Natural killer cell (primary cell): Measurements from ENCODE around the gene ZNF639. TPM values are rescaled to one million over a fixed set of nuclear protein-coding genes. Genes with fewer than 3 reads are reported as not detected.

Experiments used
- ATAC-seq, 3 donors: fragments of 150-1000 bp in 2 of 3; fragments of 200-7000 bp in 1 of 3; cut with Tn5 transposase; 1 replicate in 1 of 3; 2 replicates in 2 of 3; pipeline ENCODE4 v1.10.0; 2021; ENCODE audit warnings: mild to moderate bottlenecking in 2 of 3, moderate library complexity in 2 of 3
- DNase-seq, 2 donors: peaks; one replicate each; pipeline versions ENCODE4 v3.0.0 to v3.0.0-alpha.2; 2013 to 2021; ENCODE audit warnings: mixed read lengths in 1 of 2
- H3K27ac ChIP-seq: one replicate; pipeline ENCODE4 v1.5.1; 2013; ENCODE audit warnings: mild to moderate bottlenecking, low read length
- H3K27me3 ChIP-seq: one replicate; pipeline ENCODE4 v1.6.1; 2013; ENCODE audit warnings: low read length; ENCODE audit not compliant: control insufficient read depth, insufficient read depth
- H3K36me3 ChIP-seq: one replicate; pipeline ENCODE4 v1.6.1; 2013; ENCODE audit warnings: low read length; ENCODE audit not compliant: control insufficient read depth, insufficient read depth
- H3K4me1 ChIP-seq: one replicate; pipeline ENCODE4 v1.6.1; 2013; ENCODE audit warnings: low read length; ENCODE audit not compliant: control insufficient read depth, insufficient read depth
- H3K4me3 ChIP-seq: one replicate; pipeline ENCODE4 v1.5.1; 2013; ENCODE audit warnings: low read length
- H3K9me3 ChIP-seq: one replicate; pipeline ENCODE4 v1.6.1; 2013; ENCODE audit warnings: low read length; ENCODE audit not compliant: control insufficient read depth, insufficient read depth
- H3K27ac Mint-ChIP-seq, 2 donors: one replicate each; pipeline ENCODE4 v1.8.0; 2022; ENCODE audit warnings: mild to moderate bottlenecking in 2 of 2, mixed read lengths in 2 of 2, moderate library complexity in 1 of 2
- H3K27me3 Mint-ChIP-seq, 2 donors: one replicate each; pipeline ENCODE4 v1.8.0; 2022; ENCODE audit warnings: low read depth in 2 of 2, mixed read lengths in 2 of 2
- H3K36me3 Mint-ChIP-seq: one replicate; pipeline ENCODE4 v1.8.0; 2022; ENCODE audit warnings: mixed read lengths
- H3K4me1 Mint-ChIP-seq, 2 donors: one replicate each; pipeline ENCODE4 v1.8.0; 2022; ENCODE audit warnings: mixed read lengths in 2 of 2
- H3K4me3 Mint-ChIP-seq: one replicate; pipeline ENCODE4 v1.8.0; 2022; ENCODE audit warnings: mild to moderate bottlenecking, moderate library complexity, mixed read lengths
- H3K9me3 Mint-ChIP-seq, 2 donors: one replicate each; pipeline ENCODE4 v1.8.0; 2022; ENCODE audit warnings: mixed read lengths in 2 of 2
- WGBS: methylation state at CpG from one replicate; pipeline ENCODE4 v1.1.7; 2013; ENCODE audit warnings: missing lambda C conversion rate; ENCODE audit not compliant: insufficient coverage; 5-methylcytosine and 5-hydroxymethylcytosine counted together
- intact Hi-C: fragments of 100-400 bp; cut with micrococcal nuclease; formaldehyde crosslinking; loops from one replicate; pipeline ENCODE4 v1.14.2; 2022
- total RNA-seq, 4 donors: library from RNA; stranded (reverse); fragments of 120-200 nt in 1 of 4; gene quantifications; one replicate each; pipeline versions ENCODE4 v1.2.3 to v1.2.4, GENCODE V29; 2013 to 2022
- TF ChIP-seq, protein P1 (sequence below): fragments of 200-600 bp; IDR thresholded peaks from one replicate; pipeline ENCODE4 v1.8.0; 2022; ENCODE audit warnings: antibody characterized with exemption

Gene ZNF639
- total RNA-seq, 3 donors from 2014 or later (not counting 1 experiment from before 2014, with no cell fraction given): 51.8 to 54.5 (median 53.5) TPM

DNA sequence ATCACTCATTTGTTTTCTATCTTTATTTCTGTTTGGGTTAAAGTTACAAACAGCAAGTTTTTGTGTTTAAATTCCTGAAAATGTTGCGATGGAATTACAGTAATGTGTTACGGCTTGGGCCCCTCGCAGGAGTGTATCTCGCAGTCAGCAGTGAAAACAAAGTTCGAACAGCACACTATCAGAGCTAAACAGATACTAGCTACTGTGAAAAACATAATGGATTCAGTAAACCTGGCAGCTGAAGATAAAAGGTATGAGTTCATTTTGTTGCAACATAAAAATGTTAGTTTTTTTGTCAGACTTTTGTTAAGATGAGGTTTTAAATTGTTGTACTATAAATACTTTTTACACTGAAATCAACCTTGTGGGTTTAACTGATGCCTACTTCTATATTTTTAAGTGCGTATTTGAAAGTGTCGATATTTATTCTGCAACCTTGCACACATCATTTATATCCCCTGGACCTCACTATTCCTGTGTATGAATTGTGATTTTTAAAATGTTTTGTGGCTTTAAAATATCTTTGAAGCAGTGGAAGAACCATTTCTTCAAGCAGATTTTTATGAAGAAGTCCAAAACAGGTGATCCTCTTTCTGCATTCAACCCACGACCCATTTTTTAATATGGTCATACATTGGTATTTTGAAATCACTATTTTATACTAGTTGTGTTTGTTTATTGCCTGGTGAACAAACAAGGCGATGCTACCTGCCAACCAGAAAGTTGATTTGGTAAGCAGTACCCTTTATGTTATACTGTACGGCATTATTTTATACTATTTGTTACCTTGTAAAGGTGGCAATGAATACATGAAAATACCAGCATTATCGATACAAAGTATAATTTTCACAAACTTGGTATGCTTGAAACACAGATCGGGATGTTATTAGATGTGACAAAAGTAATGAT lies 52.5 kb downstream of the ZNF639 start:
- intact Hi-C loops: no loop called here
- TF ChIP-seq, protein P1, sequence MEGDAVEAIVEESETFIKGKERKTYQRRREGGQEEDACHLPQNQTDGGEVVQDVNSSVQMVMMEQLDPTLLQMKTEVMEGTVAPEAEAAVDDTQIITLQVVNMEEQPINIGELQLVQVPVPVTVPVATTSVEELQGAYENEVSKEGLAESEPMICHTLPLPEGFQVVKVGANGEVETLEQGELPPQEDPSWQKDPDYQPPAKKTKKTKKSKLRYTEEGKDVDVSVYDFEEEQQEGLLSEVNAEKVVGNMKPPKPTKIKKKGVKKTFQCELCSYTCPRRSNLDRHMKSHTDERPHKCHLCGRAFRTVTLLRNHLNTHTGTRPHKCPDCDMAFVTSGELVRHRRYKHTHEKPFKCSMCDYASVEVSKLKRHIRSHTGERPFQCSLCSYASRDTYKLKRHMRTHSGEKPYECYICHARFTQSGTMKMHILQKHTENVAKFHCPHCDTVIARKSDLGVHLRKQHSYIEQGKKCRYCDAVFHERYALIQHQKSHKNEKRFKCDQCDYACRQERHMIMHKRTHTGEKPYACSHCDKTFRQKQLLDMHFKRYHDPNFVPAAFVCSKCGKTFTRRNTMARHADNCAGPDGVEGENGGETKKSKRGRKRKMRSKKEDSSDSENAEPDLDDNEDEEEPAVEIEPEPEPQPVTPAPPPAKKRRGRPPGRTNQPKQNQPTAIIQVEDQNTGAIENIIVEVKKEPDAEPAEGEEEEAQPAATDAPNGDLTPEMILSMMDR: no peak
- Histone ChIP-seq H3K27ac (no peak overlapping the region), H3K36me3 (peaks cover 61% of the 10 kb centered on the region), H3K27me3 (no peaks in the 10 kb centered on the region), H3K4me1 (no peaks in the 10 kb centered on the region), H3K4me3 (no peak overlapping the region), H3K9me3 (no peaks in the 10 kb centered on the region)
- ATAC-seq (no peak), DNase-seq (no peak)
- Mint-ChIP-seq H3K36me3 (peaks cover 9% of the 10 kb centered on the region), H3K27me3 (no peaks in the 10 kb centered on the region), H3K27ac (no peak overlapping the region), H3K4me3 (no peak overlapping the region), H3K4me1 (no peaks in the 10 kb centered on the region), H3K9me3 (no peaks in the 10 kb centered on the region)
- WGBS: 94% methylated on average over 7 of the region's 12 CpGs

DNA sequence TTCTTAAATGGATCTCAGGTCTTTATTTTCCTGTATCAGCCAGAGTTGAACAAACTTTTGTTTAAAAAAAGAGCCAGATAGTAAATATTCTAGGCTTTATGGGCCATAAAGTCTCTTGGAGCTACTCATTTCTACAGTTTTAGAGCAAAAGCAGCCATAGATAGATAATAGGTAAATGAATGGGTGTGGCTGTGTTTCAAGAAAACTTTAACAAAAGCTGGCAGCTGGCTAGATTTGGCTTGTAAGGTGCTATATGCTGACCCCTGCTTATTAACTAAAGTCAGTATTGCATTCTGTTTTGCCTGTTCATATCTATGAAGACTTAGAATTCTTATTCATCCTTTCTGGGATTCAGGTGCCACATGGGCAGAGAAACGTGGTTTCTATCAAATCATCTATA lies 53.6 kb downstream of the ZNF639 start:
- no peak overlapping the region for H3K4me3 Mint-ChIP-seq
- ATAC-seq (no peak), DNase-seq (no peak)
- no peak overlapping the region for H3K27ac Mint-ChIP-seq
- intact Hi-C loops: no loop called here
- H3K36me3 ChIP-seq: peaks cover 60% of the 10 kb centered on the region
- WGBS: no CpG with 5 or more reads among the region's 1 CpG
- H3K4me1 Mint-ChIP-seq: no peaks in the 10 kb centered on the region
- no peaks in the 10 kb centered on the region for H3K27me3 Mint-ChIP-seq
- H3K27ac ChIP-seq: no peak overlapping the region
- H3K9me3 Mint-ChIP-seq: no peaks in the 10 kb centered on the region
- peaks cover 16% of the 10 kb centered on the region for H3K36me3 Mint-ChIP-seq
- no peak overlapping the region for H3K4me3 ChIP-seq
- TF ChIP-seq, protein P1: no peak
- H3K27me3 ChIP-seq: no peaks in the 10 kb centered on the region
- no peaks in the 10 kb centered on the region for H3K4me1 ChIP-seq
- no peaks in the 10 kb centered on the region for H3K9me3 ChIP-seq

Other genes with a start within 250 kb of the ZNF639 start
- gene PIK3CA, start 174.7 kb upstream of the ZNF639 start, total RNA-seq: 10 to 100 TPM; 37.1 to 40.9 (median 40.2) TPM
- gene KCNMB3, start 71.9 kb upstream of the ZNF639 start, total RNA-seq: 1 to 10 TPM; 1.3 to 1.8 (median 1.4) TPM
- 10 to 100 TPM; 42.4 to 52.9 (median 47.2) TPM for gene MFN1, start 24.7 kb downstream of the ZNF639 start, total RNA-seq
- 1 to 10 TPM; 1.6 to 3.4 (median 2.9) TPM for gene GNB4, start 128.4 kb downstream of the ZNF639 start, total RNA-seq
- gene ACTL6A, start 239.9 kb downstream of the ZNF639 start, total RNA-seq: 10 to 100 TPM; 23.1 to 29.9 (median 24.1) TPM